GM18498 (cell line): ENCODE results near the gene MYBPH.

Source experiments
- ATAC-seq: cut with Tn5 transposase; IDR thresholded peaks from one replicate; pipeline ENCODE4 v1.9.1; 2021; ENCODE audit warnings: mild to moderate bottlenecking, moderate library complexity; ENCODE audit not compliant: unreplicated experiment

Gene MYBPH

GRCh38 chr1:203180611-203181330 lies 5.1 kb upstream of the MYBPH start:
- ATAC-seq: no peak

GRCh38 chr1:203179667-203180005 lies 4.0 kb upstream of the MYBPH start:
- ATAC-seq: no peak

GRCh38 chr1:203178821-203179666 lies 3.4 kb upstream of the MYBPH start:
- no peak for ATAC-seq

- ATAC-seq: no peak
Measured at GRCh38 chr1:203178083-203178482, 2.5 kb upstream of the MYBPH start.

GRCh38 chr1:203177470-203178039 lies 1.9 kb upstream of the MYBPH start:
- ATAC-seq: no peak

- ATAC-seq: no peak
Measured at GRCh38 chr1:203177036-203177405, 1.4 kb upstream of the MYBPH start.

GRCh38 chr1:203176273-203177035 lies 828 bp upstream of the MYBPH start:
- ATAC-seq: no peak

- no peak for ATAC-seq
Measured at GRCh38 chr1:203175827-203176241, 208 bp upstream of the MYBPH start.

- ATAC-seq: no peak
Measured at GRCh38 chr1:203174324-203174985, 1.2 kb downstream of the MYBPH start.

GRCh38 chr1:203173566-203173965 lies 2.1 kb downstream of the MYBPH start:
- no peak for ATAC-seq

GRCh38 chr1:203173011-203173555 lies 2.5 kb downstream of the MYBPH start:
- ATAC-seq: no peak

- ATAC-seq: no peak
Measured at GRCh38 chr1:203172184-203173010, 3.2 kb downstream of the MYBPH start.

GRCh38 chr1:203171341-203172183 lies 4.1 kb downstream of the MYBPH start:
- no peak for ATAC-seq

- ATAC-seq: no peak
Measured at GRCh38 chr1:203170625-203171330, 4.8 kb downstream of the MYBPH start.

- ATAC-seq: no peak
Measured at GRCh38 chr1:203169770-203170520, 5.7 kb downstream of the MYBPH start.

GRCh38 chr1:203168991-203169390 lies 6.6 kb downstream of the MYBPH start:
- no peak for ATAC-seq

GRCh38 chr1:203168256-203168786 lies 7.3 kb downstream of the MYBPH start:
- ATAC-seq: no peak
